GM19467 (cell line): Measurements from ENCODE around the gene NTM.

Source experiments
- ATAC-seq: cut with Tn5 transposase; IDR thresholded peaks from one replicate; pipeline ENCODE4 v1.9.1; 2021; ENCODE audit warnings: mild to moderate bottlenecking, moderate library complexity; ENCODE audit not compliant: unreplicated experiment

Gene NTM

DNA sequence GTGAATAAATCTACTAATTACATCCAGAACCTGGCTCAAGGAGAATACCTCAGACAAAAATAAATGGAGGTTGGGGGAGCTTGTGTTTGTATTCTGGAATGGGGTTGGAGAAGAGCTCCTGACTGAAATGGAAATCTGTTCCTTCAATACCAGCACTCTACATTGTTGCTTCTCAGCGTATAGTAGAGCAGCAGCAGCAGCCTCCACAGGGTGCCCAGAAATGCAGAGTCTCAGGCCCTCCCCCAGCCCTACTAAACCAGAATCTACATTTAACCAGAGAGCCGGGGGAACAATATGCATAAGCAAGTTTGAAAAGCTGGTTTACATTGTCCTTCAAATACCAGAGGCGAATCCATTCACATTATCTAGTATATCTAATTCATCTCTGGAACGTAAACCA, 474.8 kb downstream of the NTM start:
- ATAC-seq, result no peak

- no peak for ATAC-seq
These were observed 479.1 kb downstream of the NTM start for GRCh38 chr11:131849485-131849884.

DNA sequence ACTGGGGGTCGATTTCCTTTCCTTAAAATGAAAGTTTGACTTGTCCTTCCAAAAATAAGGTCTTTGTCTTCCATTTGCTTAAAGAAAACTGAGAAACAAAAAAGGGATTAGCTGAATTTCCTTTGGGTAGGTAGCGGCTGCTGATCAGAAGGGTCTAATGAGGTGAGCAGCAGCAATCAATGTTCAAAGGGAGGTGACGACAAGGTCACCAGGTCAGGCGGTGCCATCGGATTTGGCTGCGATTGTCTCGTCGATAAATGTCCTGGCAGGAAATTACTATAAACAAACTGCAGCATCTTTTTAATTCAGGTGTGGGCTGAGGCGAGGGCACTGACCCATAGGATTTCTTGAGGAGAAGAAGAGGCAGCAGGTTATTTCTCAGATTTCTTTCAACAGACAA, 480.1 kb downstream of the NTM start:
- no peak for ATAC-seq

GRCh38 chr11:131851964-131852755, 481.7 kb downstream of the NTM start:
- no peak for ATAC-seq

- no peak for ATAC-seq
These were observed 482.3 kb downstream of the NTM start for GRCh38 chr11:131852757-131853156.

- no peak for ATAC-seq
These were observed 484.0 kb downstream of the NTM start for GRCh38 chr11:131854391-131854790.

DNA sequence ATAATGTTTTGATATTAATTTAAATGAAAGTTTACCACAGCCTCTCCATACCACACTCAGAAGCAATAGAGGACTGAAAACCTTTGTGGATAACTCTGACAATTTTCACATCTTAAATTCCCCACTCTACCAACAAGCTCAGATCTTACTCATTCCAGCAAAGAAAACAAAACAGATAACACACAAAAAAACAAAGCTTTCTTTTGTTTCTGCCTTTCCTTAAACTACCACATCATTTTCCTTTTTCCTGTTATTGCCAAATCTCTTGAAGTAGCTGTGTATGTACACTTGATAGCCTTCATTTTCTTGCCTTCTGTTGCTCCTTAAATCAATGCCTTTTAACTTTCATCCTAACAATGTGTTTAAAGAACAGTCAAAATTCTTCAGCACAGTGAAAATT, 484.9 kb downstream of the NTM start:
- no peak for ATAC-seq

- ATAC-seq, result no peak
These were observed 486.8 kb downstream of the NTM start for GRCh38 chr11:131857246-131857645.

DNA sequence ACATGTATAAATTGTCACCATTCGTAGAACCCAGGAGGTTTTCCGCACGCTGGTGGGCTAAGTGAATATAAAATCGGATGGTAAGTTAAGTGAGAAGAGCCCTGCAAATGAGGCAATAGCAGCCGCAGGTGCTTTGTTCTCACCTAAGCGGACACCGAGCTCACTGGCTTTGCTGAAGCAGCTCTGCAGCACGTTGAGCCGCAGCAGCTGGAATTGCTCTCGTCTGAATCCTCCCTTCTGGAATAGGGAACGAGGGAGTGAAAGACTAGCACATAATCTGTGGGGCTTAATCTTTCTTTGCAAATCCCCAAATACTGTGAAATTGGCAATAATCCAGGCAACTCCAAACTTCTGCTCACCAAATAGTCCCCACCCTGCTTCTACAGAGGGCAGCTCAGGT, 488.1 kb downstream of the NTM start:
- ATAC-seq, result no peak

DNA sequence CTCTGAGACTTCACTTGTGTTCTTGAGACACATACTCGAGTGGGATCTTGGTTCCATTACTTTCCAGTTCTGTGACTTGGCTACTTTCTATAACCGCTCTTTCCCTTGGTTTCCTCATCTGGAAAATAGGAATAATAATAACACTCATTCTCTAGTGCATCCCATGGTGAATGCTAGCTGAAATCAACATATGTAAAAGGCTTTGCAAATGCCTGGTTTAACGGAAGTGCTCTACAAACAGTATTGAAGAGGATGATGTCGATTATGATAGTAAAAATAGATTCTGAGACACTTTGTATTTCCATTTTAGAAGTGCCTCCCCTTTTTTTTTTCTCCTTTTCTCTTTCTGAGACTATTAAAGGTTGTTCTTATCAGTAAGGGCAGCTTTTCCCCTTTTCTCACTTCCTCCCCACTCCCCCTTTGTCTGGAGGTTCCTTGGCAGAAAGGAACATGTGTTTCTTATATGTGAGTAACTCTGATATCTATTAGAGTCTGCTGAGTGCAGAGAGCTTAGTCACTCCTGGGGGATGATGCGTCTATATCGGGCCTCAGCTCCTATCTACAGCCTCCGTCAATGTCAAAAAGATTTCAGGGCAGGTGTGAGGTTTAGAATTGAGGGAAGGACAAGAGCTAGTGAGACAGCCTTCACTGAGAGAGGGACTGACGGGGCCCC, 489.3 kb downstream of the NTM start:
- ATAC-seq, result no peak

DNA sequence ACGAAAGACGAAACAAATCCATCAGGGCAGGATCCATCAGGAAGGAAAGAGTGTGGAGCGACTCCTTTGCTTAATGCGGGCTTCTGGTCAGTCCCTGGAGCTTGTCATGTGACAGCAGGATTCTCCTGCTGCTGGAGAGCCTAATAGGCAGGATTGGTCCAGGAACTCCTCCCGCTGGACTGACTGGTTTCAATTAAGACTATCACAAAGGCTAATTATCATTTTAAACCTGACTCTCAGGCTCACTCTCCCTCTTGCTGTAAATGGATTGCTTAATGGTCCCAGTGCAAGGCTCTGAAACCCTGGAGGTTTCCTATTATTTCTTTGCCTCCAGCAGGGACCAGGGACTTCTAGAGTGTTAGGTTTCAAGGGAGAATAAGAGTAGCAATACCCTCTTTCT, 493.8 kb downstream of the NTM start:
- no peak for ATAC-seq

- ATAC-seq, result no peak
These were observed 495.4 kb downstream of the NTM start for GRCh38 chr11:131865860-131866259.

GRCh38 chr11:131866535-131867400, 496.4 kb downstream of the NTM start:
- ATAC-seq, result no peak

GRCh38 chr11:131867457-131868257, 497.2 kb downstream of the NTM start:
- ATAC-seq, result peak; percentile 75

GRCh38 chr11:131868629-131869507, 498.5 kb downstream of the NTM start:
- no peak for ATAC-seq

- no peak for ATAC-seq
These were observed 499.9 kb downstream of the NTM start for GRCh38 chr11:131870305-131870704.

GRCh38 chr11:131871006-131871405, 500.6 kb downstream of the NTM start:
- ATAC-seq, result no peak

DNA sequence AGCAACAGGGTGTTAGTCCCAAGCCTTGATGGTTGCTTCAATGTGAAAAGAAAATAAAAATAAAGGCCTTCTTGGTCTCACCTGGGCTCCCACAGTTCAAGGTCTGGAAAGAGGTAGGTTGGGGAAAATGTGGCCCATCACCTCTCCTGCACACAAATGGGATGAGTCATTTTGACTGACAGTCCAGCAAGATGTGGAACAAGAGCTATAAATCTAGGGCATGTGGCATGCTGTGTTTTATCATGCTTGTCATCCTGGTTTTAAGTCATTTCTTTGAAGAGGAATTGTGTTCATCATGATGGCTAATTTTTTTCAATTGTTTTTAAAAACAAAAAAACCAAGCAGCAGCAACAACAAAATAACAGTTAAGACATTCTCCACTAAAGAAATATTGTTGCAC, 503.7 kb downstream of the NTM start:
- ATAC-seq, result no peak

- no peak for ATAC-seq
These were observed 505.2 kb downstream of the NTM start for GRCh38 chr11:131875611-131876010.
